Heart left ventricle (tissue), 16 donors: ENCODE results near the gene ZSCAN16. TPM values are rescaled to one million over a fixed set of nuclear protein-coding genes. Genes with fewer than 3 reads are reported as not detected.
"Not testable (repeated sequence)": the region's sequence is repeated elsewhere in the genome, so short reads cannot be mapped to it uniquely, and the experiment has no call there.

Experiments used
- ATAC-seq, 4 donors: fragments of 200-7000 bp; cut with Tn5 transposase; one replicate each; pipeline ENCODE4 v1.9.1; 2020 to 2022; ENCODE audit warnings: moderate library complexity in 4 of 4, mild to moderate bottlenecking in 3 of 4, moderate number of reproducible peaks in 1 of 4
- DNase-seq, 5 donors: peaks; one replicate each; pipeline ENCODE4 v3.0.0-alpha.2; 2020
- H3K27ac ChIP-seq, 12 donors: fragments of 200-600 bp; sonication (generic) in 4 of 12; one replicate each; pipeline versions ENCODE4 v1.5.0 to v1.8.0; 2016 to 2022; ENCODE audit warnings: mild to moderate bottlenecking in 2 of 12
- H3K27me3 ChIP-seq, 9 donors: fragments of 200-600 bp; sonication (generic) in 2 of 9; one replicate each; pipeline versions ENCODE4 v1.5.1 to v1.8.0; 2016 to 2022; ENCODE audit warnings: mild to moderate bottlenecking in 3 of 9
- H3K36me3 ChIP-seq, 9 donors: fragments of 200-600 bp; sonication (generic) in 2 of 9; one replicate each; pipeline versions ENCODE4 v1.5.0 to v1.8.0; 2018 to 2022; ENCODE audit warnings: mild to moderate bottlenecking in 2 of 9
- H3K4me1 ChIP-seq, 12 donors: fragments of 200-600 bp; sonication (generic) in 4 of 12; one replicate each; pipeline versions ENCODE4 v1.5.0 to v1.8.0; 2016 to 2022; ENCODE audit warnings: mild to moderate bottlenecking in 3 of 12
- H3K4me3 ChIP-seq, 12 donors: fragments of 200-600 bp; sonication (generic) in 4 of 12; one replicate each; pipeline versions ENCODE4 v1.5.0 to v1.8.0; 2017 to 2022; ENCODE audit warnings: mild to moderate bottlenecking in 9 of 12, moderate library complexity in 4 of 12
- H3K9me3 ChIP-seq, 12 donors: fragments of 200-600 bp; sonication (generic) in 4 of 12; one replicate each; pipeline versions ENCODE4 v1.5.0 to v1.8.0; 2016 to 2022; ENCODE audit warnings: mild to moderate bottlenecking in 1 of 12
- CTCF ChIP-seq, 12 donors: fragments of 200-600 bp; sonication (generic) in 4 of 12; IDR thresholded peaks; one replicate each; pipeline versions ENCODE4 v1.5.0 to v1.8.0; 2018 to 2022; ENCODE audit warnings: antibody characterized with exemption in 12 of 12, mild to moderate bottlenecking in 5 of 12
- POLR2A ChIP-seq, 2 donors: fragments of 450-650 bp; IDR thresholded peaks; one replicate each; pipeline ENCODE4 v1.6.1; 2017; ENCODE audit warnings: antibody characterized with exemption in 2 of 2, mild to moderate bottlenecking in 2 of 2, moderate library complexity in 2 of 2
- WGBS, 4 donors: extraction: QIAGEN DNeasy Blood & Tissue Kit in 2 of 4; methylation state at CpG; one replicate each; pipeline versions ENCODE4 v1.1.5 to v1.1.7; 2013 to 2018; 5-methylcytosine and 5-hydroxymethylcytosine counted together
- intact Hi-C, 10 donors: fragments of 100-400 bp; cut with DNase I; formaldehyde crosslinking; loops; one replicate each; pipeline versions ENCODE4 v1.11.1 to v1.14.2; 2022
- polyA plus RNA-seq, 2 donors: library from polyadenylated mRNA; stranded (reverse); fragments of 200-250 nt; gene quantifications; one replicate each; pipeline ENCODE4 v1.2.3, GENCODE V29; 2013
- total RNA-seq, 9 donors: library from RNA; depleted of rRNA in 2 of 9; stranded (reverse); fragments of >200 nt in 2 of 9; fragmentation: NEBNext Ultra II Directional in 3 of 9; extraction: Animal tissue kit (Norgen Biotek cat#: 25700) in 3 of 9; gene quantifications; one replicate each; pipeline versions ENCODE4 v1.1.0 to v1.2.4, GENCODE V29; 2016 to 2023
- donor health status: ischemic (EF 13 %, LVEDD 7.1; RV severe dilation, severe dysfunction).
- donor health status: healthy with polysubstance abuse.
- donor health status: DM: no; HTN: yes; CAD: no.
- donor health status: DM: no; HTN: no; CAD: no.
- donor health status: ischemic (EF 25% LVEDD 6.9; RV normal size, moderate dysfunction).
- donor health status: ischemic (EF 25% LVEDD 5.7; RV mildly dilated, moderate dysfunction).
- donor health status: healthy.
- donor health status: DM: yes; HTN: yes; CAD: no.
- donor health status: ischemic (EF 35%, LVEDD 5.7; RV mildly dilated, moderate dysfunction).
- donor health status: nonischemic (EF 11% LVEDD 7.7; RV severe dilation, severe dysfunction).
- donor health status: DM: yes; HTN: yes; CAD: no.
- donor health status: PGD.
- donor health status: ischemic (EF 29% LVEDD 5.4; RV normal size, mild dysfunction).
- donor health status: nonischemic (EF 23%, LVEDD 6.1; RV moderate dilation, normal function).

Gene ZSCAN16
- total and polyA plus RNA-seq, 11 donors: 0.48 to 4.9 (median 2.2) TPM

- H3K4me1 ChIP-seq: no peaks in the 10 kb centered on the region
- 59 to 83% (median 75%) methylated on average over 1 of the region's 1 CpG for WGBS, 4 donors
- DNase-seq (no peak), ATAC-seq (no peak)
- no peaks in the 10 kb centered on the region for H3K9me3 ChIP-seq
- no peak overlapping the region for H3K27ac ChIP-seq
- no peak overlapping the region for H3K4me3 ChIP-seq
- H3K36me3 ChIP-seq: peaks cover 0 to 87% (median 73%) of the 10 kb centered on the region in 9 donors
- no peaks in the 10 kb centered on the region for H3K27me3 ChIP-seq
- TF ChIP-seq CTCF (IDR thresholded peaks at IDR 0.05) (no peak), POLR2A (IDR thresholded peaks at IDR 0.05) (no peak)
- intact Hi-C loops: no loop called here
Observed at GRCh38 chr6:28118217-28118616, 6.2 kb upstream of the ZSCAN16 start.

- DNase-seq (no peak), ATAC-seq (no peak)
- H3K4me1 ChIP-seq: peaks cover 0 to 20% (median 15%) of the 10 kb centered on the region in 12 donors
- intact Hi-C loops: no loop called here
- 90 to 95% (median 94%) methylated on average over 2 of the region's 2 CpGs for WGBS, 4 donors
- H3K27ac ChIP-seq: no peak overlapping the region
- H3K27me3 ChIP-seq: no peaks in the 10 kb centered on the region
- H3K4me3 ChIP-seq: no peak overlapping the region
- TF ChIP-seq CTCF (IDR thresholded peaks at IDR 0.05) (no peak), POLR2A (IDR thresholded peaks at IDR 0.05) (no peak)
- peaks cover 0 to 73% (median 56%) of the 10 kb centered on the region in 9 donors for H3K36me3 ChIP-seq
- no peaks in the 10 kb centered on the region for H3K9me3 ChIP-seq
Observed at GRCh38 chr6:28121876-28122275, 2.5 kb upstream of the ZSCAN16 start.

GRCh38 chr6:28122283-28122682 lies 2.1 kb upstream of the ZSCAN16 start:
- H3K4me3 ChIP-seq, H3K27ac ChIP-seq, DNase-seq, ATAC-seq, H3K9me3 ChIP-seq, intact Hi-C loops, H3K27me3 ChIP-seq: not testable (repeated sequence)
- Histone ChIP-seq H3K36me3 (peaks cover 0 to 73% (median 56%) of the 10 kb centered on the region in 9 donors), H3K4me1 (peaks cover 0 to 20% (median 15%) of the 10 kb centered on the region in 12 donors)
- WGBS, 4 donors: 87 to 94% (median 93%) methylated on average over 5 of the region's 5 CpGs

- intact Hi-C loops: loop anchor here in 1 of 10 donors (5.0 kb wide), 1 partner anchor 232 kb away; no protein-coding TSS in a partner anchor
- DNase-seq (no peak), ATAC-seq (no peak)
- Histone ChIP-seq H3K27ac (peak overlapping the region in 11 of 12 donors; percentile 24 to 75 (median 63)), H3K4me1 (peaks cover 0 to 38% (median 21%) of the 10 kb centered on the region in 12 donors), H3K36me3 (peaks cover 0 to 73% (median 43%) of the 10 kb centered on the region in 9 donors), H3K9me3 (no peaks in the 10 kb centered on the region), H3K27me3 (no peaks in the 10 kb centered on the region), H3K4me3 (peak overlapping the region; percentile 45 to 92 (median 71))
- TF ChIP-seq POLR2A (IDR thresholded peaks at IDR 0.05) (no peak), CTCF (IDR thresholded peaks at IDR 0.05) (no peak)
- WGBS, 4 donors: 8 to 16% (median 11%) methylated on average over 6 of the region's 6 CpGs
Observed at GRCh38 chr6:28124971-28125353, 553 bp downstream of the ZSCAN16 start.

GRCh38 chr6:28125401-28125800 lies 992 bp downstream of the ZSCAN16 start:
- H3K4me3 ChIP-seq: peak overlapping the region in 4 of 12 donors; percentile 67 to 92 (median 72)
- no peaks in the 10 kb centered on the region for H3K9me3 ChIP-seq
- WGBS, 4 donors: 57 to 82% (median 65%) methylated on average over 4 of the region's 4 CpGs
- ATAC-seq: no peak
- H3K27ac ChIP-seq: peak overlapping the region in 2 of 12 donors; percentile 63 to 75
- no peak for DNase-seq
- H3K4me1 ChIP-seq: peaks cover 0 to 38% (median 21%) of the 10 kb centered on the region in 12 donors
- no peaks in the 10 kb centered on the region for H3K27me3 ChIP-seq
- intact Hi-C loops: loop anchor here in 1 of 10 donors (5.0 kb wide), 1 partner anchor 232 kb away; no protein-coding TSS in a partner anchor
- peaks cover 0 to 73% (median 42%) of the 10 kb centered on the region in 9 donors for H3K36me3 ChIP-seq
- TF ChIP-seq POLR2A (IDR thresholded peaks at IDR 0.05) (no peak), CTCF (IDR thresholded peaks at IDR 0.05) (no peak)
